T-helper 2 cell treated with Interferon-gamma antibody and Interleukin-4, amounts not matched to agents 5 μg/mL and 100 μg/mL, for 36 hours (primary cell): ENCODE measurements around the gene TSHZ2.

Experiments
- DNase-seq: peaks from one replicate; pipeline ENCODE4 v3.0.0; 2021; ENCODE audit warnings: low spot score
- H3K27ac Mint-ChIP-seq: one replicate; pipeline ENCODE4 v1.8.0; 2021; ENCODE audit warnings: mild to moderate bottlenecking, mixed read lengths
- H3K27me3 Mint-ChIP-seq: one replicate; pipeline ENCODE4 v1.8.0; 2021; ENCODE audit warnings: low read depth, mixed read lengths
- H3K36me3 Mint-ChIP-seq: one replicate; pipeline ENCODE4 v1.8.0; 2021; ENCODE audit warnings: low read depth, mixed read lengths
- H3K4me1 Mint-ChIP-seq: one replicate; pipeline ENCODE4 v1.8.0; 2021; ENCODE audit warnings: low read depth, mixed read lengths
- H3K4me3 Mint-ChIP-seq: one replicate; pipeline ENCODE4 v1.8.0; 2022; ENCODE audit warnings: mild to moderate bottlenecking, moderate library complexity, mixed read lengths
- H3K9me3 Mint-ChIP-seq: one replicate; pipeline ENCODE4 v1.8.0; 2021; ENCODE audit warnings: mixed read lengths

The TSHZ2 gene

DNA sequence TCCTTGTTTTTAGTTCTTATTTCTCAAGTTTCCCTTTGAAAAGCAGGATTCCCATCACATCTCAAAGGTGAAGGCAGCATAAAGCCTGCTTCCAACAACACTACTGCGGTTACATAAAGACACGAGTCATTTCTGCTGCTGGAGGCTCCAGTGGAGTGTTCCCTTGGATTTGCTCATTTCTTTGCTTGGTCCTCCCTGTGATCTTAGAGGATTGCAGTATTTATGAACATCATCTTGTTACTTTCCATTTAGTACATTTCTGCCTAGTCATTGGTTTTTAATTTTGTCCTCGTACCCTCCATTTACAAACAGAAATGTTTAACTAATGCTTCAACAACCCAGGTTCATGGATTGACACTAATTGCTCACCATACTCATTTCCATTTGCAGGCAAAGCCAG, 322.6 kb downstream of the TSHZ2 start:
- no peaks in the 10 kb centered on the region for H3K4me1 Mint-ChIP-seq
- H3K4me3 Mint-ChIP-seq: no peak overlapping the region
- no peak overlapping the region for H3K27ac Mint-ChIP-seq
- H3K9me3 Mint-ChIP-seq: no peaks in the 10 kb centered on the region
- no peaks in the 10 kb centered on the region for H3K36me3 Mint-ChIP-seq
- H3K27me3 Mint-ChIP-seq: no peaks in the 10 kb centered on the region
- no peak for DNase-seq

DNA sequence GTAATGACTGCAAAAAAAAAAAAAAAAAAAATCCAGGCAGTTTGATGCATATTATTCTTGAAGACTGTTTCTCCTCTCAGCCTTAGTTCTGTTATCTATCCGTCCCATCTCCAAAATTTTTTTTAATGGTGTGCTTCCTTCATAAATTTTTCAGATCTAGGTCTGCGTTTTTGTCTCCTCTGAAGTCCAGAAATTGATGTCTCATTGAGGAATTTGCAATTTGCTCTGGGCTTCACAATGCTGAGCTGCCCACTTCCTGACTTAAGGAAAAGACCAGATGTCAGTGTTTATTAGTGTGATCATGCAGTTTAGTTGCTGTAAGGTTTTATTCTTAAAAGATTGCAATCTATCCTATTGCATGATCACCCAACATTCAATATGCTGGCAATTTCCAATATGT, 323.9 kb downstream of the TSHZ2 start:
- Mint-ChIP-seq H3K27me3 (no peaks in the 10 kb centered on the region), H3K4me1 (no peaks in the 10 kb centered on the region), H3K4me3 (no peak overlapping the region), H3K27ac (no peak overlapping the region), H3K9me3 (no peaks in the 10 kb centered on the region), H3K36me3 (no peaks in the 10 kb centered on the region)
- DNase-seq: no peak

GRCh38 chr20:53296451-53297153, 324.4 kb downstream of the TSHZ2 start:
- Mint-ChIP-seq H3K27ac (no peak overlapping the region), H3K9me3 (no peaks in the 10 kb centered on the region), H3K4me1 (no peaks in the 10 kb centered on the region), H3K4me3 (no peak overlapping the region), H3K36me3 (no peaks in the 10 kb centered on the region), H3K27me3 (no peaks in the 10 kb centered on the region)
- no peak for DNase-seq

GRCh38 chr20:53297154-53297529, 325.0 kb downstream of the TSHZ2 start:
- H3K9me3 Mint-ChIP-seq: no peaks in the 10 kb centered on the region
- H3K36me3 Mint-ChIP-seq: no peaks in the 10 kb centered on the region
- H3K4me3 Mint-ChIP-seq: no peak overlapping the region
- H3K27ac Mint-ChIP-seq: no peak overlapping the region
- H3K27me3 Mint-ChIP-seq: no peaks in the 10 kb centered on the region
- H3K4me1 Mint-ChIP-seq: no peaks in the 10 kb centered on the region
- DNase-seq: no peak

DNA sequence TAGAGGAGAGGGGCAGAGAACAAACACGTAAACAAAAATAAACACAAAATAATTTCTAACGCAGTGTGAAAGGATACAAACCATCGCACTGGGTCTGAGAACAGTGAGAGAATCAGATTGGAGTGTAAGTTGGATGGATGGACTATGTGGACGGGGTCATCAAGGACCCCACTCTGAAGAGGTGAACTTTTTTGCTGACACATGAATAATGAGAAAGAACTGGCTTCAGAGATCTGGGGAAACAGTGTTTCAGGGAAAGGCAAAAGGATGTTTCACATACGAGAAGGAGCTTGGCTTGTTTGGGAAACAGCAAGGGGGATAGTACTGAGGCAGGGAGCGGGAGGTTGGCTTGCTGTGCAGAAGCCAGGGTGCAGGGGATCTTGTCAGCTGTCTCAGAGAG, 326.1 kb downstream of the TSHZ2 start:
- Mint-ChIP-seq H3K9me3 (no peaks in the 10 kb centered on the region), H3K36me3 (no peaks in the 10 kb centered on the region), H3K4me3 (no peak overlapping the region), H3K4me1 (no peaks in the 10 kb centered on the region), H3K27me3 (no peaks in the 10 kb centered on the region), H3K27ac (no peak overlapping the region)
- DNase-seq: no peak

- no peak overlapping the region for H3K4me3 Mint-ChIP-seq
- H3K4me1 Mint-ChIP-seq: no peaks in the 10 kb centered on the region
- H3K9me3 Mint-ChIP-seq: no peaks in the 10 kb centered on the region
- no peaks in the 10 kb centered on the region for H3K36me3 Mint-ChIP-seq
- DNase-seq: no peak
- no peaks in the 10 kb centered on the region for H3K27me3 Mint-ChIP-seq
- H3K27ac Mint-ChIP-seq: no peak overlapping the region
Measured at GRCh38 chr20:53298911-53299310, 326.8 kb downstream of the TSHZ2 start.

DNA sequence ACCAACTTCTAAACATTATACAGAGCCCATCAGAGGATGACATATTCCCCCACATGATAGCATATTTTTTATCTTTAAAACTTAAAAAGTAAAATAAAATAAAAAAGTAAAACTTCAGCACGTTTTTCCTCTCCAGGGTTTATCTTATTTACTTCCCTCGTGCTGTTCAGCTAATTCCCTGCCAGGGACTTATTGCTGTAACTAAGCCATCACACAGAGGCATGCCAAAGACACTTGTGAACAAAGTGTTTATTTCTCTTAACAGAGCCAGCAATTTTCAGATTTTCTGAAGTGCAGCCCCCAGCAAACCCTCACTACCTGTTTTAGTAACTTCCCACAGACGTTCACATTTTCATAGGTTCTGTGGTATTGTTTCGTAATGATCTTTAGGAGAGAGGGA, 327.7 kb downstream of the TSHZ2 start:
- DNase-seq: no peak
- no peaks in the 10 kb centered on the region for H3K36me3 Mint-ChIP-seq
- no peak overlapping the region for H3K27ac Mint-ChIP-seq
- no peaks in the 10 kb centered on the region for H3K9me3 Mint-ChIP-seq
- no peak overlapping the region for H3K4me3 Mint-ChIP-seq
- no peaks in the 10 kb centered on the region for H3K27me3 Mint-ChIP-seq
- no peaks in the 10 kb centered on the region for H3K4me1 Mint-ChIP-seq

GRCh38 chr20:53301869-53302268, 329.7 kb downstream of the TSHZ2 start:
- Mint-ChIP-seq H3K4me1 (no peaks in the 10 kb centered on the region), H3K9me3 (no peaks in the 10 kb centered on the region), H3K4me3 (no peak overlapping the region), H3K27ac (no peak overlapping the region), H3K36me3 (no peaks in the 10 kb centered on the region), H3K27me3 (no peaks in the 10 kb centered on the region)
- no peak for DNase-seq

DNA sequence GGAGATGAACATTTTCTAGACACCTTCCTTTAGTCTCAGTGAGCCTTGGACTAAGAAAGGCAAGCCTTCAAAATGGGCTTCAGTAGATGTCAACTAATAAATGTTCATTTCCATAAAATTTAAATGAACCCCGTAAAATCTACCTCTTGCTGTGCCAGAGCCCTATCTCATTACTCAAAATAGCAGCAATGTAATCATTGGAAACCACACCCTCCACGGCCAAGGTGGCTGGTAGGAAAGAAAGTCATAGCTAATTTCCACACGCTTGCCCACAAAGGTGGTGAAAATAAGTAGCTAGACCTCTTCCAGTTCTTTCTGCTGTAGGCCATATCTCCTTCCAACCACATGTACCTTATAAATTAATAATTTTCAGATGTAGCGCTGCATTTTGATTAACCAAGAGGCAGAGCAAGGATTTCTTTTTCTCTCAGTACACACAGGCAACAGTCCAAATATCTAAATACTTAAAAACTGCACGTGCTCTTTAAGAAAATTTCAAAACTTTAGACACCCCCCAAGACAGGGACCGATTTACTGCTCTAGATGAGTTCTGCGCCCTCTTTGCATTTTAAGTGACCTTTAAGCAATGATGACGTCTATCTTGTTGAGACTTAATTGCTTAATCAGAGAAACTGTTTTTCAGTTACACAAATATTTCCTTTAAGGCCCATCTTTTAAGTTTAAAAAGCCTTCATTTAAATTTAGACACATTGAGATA, 330.7 kb downstream of the TSHZ2 start:
- Mint-ChIP-seq H3K27me3 (no peaks in the 10 kb centered on the region), H3K9me3 (no peaks in the 10 kb centered on the region), H3K4me3 (no peak overlapping the region), H3K27ac (no peak overlapping the region), H3K4me1 (no peaks in the 10 kb centered on the region), H3K36me3 (no peaks in the 10 kb centered on the region)
- DNase-seq: no peak

DNA sequence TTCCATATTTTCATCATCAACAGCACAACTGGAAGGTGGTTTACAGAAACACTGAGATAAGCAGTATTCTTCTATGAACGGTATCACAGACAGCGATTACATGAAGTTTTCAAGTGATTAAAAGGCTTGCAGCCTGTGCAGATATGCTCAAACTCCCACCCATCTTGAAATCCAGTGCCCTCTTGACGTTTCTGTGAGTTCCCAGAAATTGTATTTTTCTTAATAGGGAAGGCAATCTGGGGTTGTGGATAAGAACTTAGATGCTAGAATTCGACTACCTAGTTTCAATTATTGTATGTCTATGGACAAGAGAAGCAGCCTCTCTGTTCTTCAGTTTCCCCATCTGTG, 331.2 kb downstream of the TSHZ2 start:
- H3K4me1 Mint-ChIP-seq: no peaks in the 10 kb centered on the region
- H3K27me3 Mint-ChIP-seq: no peaks in the 10 kb centered on the region
- H3K9me3 Mint-ChIP-seq: no peaks in the 10 kb centered on the region
- no peak for DNase-seq
- no peak overlapping the region for H3K27ac Mint-ChIP-seq
- no peaks in the 10 kb centered on the region for H3K36me3 Mint-ChIP-seq
- H3K4me3 Mint-ChIP-seq: no peak overlapping the region

GRCh38 chr20:53304146-53304545, 332.0 kb downstream of the TSHZ2 start:
- H3K27me3 Mint-ChIP-seq: no peaks in the 10 kb centered on the region
- H3K4me1 Mint-ChIP-seq: no peaks in the 10 kb centered on the region
- no peak overlapping the region for H3K4me3 Mint-ChIP-seq
- DNase-seq: no peak
- H3K9me3 Mint-ChIP-seq: no peaks in the 10 kb centered on the region
- H3K27ac Mint-ChIP-seq: no peak overlapping the region
- H3K36me3 Mint-ChIP-seq: no peaks in the 10 kb centered on the region

- no peaks in the 10 kb centered on the region for H3K9me3 Mint-ChIP-seq
- no peaks in the 10 kb centered on the region for H3K36me3 Mint-ChIP-seq
- no peak overlapping the region for H3K27ac Mint-ChIP-seq
- no peak overlapping the region for H3K4me3 Mint-ChIP-seq
- H3K27me3 Mint-ChIP-seq: no peaks in the 10 kb centered on the region
- DNase-seq: no peak
- H3K4me1 Mint-ChIP-seq: no peaks in the 10 kb centered on the region
Measured at GRCh38 chr20:53306192-53306805, 334.1 kb downstream of the TSHZ2 start.

- Mint-ChIP-seq H3K9me3 (no peaks in the 10 kb centered on the region), H3K4me3 (no peak overlapping the region), H3K27me3 (no peaks in the 10 kb centered on the region), H3K27ac (no peak overlapping the region), H3K4me1 (no peaks in the 10 kb centered on the region), H3K36me3 (no peaks in the 10 kb centered on the region)
- DNase-seq: no peak
Measured at GRCh38 chr20:53307964-53308597, 335.9 kb downstream of the TSHZ2 start.

DNA sequence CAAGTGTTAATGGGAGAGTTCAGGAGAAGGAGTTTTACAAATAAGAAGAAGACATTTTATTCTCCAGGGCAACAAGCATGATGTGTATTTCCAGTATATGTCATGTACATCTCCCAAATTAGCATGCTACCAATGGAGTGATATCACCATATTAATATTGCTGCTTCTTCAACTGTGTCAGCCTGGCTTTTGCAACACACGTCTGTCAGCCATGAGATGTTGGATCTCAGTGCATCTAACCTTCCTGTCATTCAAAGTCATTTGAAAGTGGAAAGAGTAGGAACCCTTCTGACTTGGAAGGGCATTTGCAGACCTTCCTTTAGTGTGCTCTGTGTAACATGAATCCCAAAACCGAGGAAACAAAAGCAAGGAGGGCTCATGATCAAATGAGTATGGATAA, 337.4 kb downstream of the TSHZ2 start:
- no peaks in the 10 kb centered on the region for H3K4me1 Mint-ChIP-seq
- H3K9me3 Mint-ChIP-seq: no peaks in the 10 kb centered on the region
- no peak overlapping the region for H3K4me3 Mint-ChIP-seq
- DNase-seq: no peak
- no peaks in the 10 kb centered on the region for H3K36me3 Mint-ChIP-seq
- no peak overlapping the region for H3K27ac Mint-ChIP-seq
- H3K27me3 Mint-ChIP-seq: no peaks in the 10 kb centered on the region
